Esophagus muscularis mucosa (tissue), 4 donors: ENCODE measurements around the gene IPO8.

Experiments
- EP300 ChIP-seq: sonication (generic); formaldehyde crosslinking; IDR thresholded peaks from one replicate; pipeline ENCODE4 v1.6.1; 2017; ENCODE audit warnings: antibody characterized with exemption
- POLR2AphosphoS5 ChIP-seq, 2 donors: sonication (generic); formaldehyde crosslinking; IDR thresholded peaks; one replicate each; pipeline ENCODE4 v1.6.1; 2017; ENCODE audit warnings: antibody characterized with exemption in 2 of 2
- TF ChIP-seq, protein P1 (sequence below), 3 experiments: fragments of 200-600 bp in 2 of 3; fragments of 450-650 bp in 1 of 3; sonication (generic) in 2 of 3; IDR thresholded peaks; one replicate each; pipeline ENCODE4 v1.5.1; 2017 to 2019; ENCODE audit warnings: antibody characterized with exemption in 3 of 3, mild to moderate bottlenecking in 2 of 3, moderate library complexity in 1 of 3

GRCh38 chr12:30740274-30740673 is 44.6 kb upstream of the IPO8 start:
- TF ChIP-seq EP300 (no peak), POLR2AphosphoS5 (IDR thresholded peaks at IDR 0.05) (no peak)
- TF ChIP-seq, protein P1, sequence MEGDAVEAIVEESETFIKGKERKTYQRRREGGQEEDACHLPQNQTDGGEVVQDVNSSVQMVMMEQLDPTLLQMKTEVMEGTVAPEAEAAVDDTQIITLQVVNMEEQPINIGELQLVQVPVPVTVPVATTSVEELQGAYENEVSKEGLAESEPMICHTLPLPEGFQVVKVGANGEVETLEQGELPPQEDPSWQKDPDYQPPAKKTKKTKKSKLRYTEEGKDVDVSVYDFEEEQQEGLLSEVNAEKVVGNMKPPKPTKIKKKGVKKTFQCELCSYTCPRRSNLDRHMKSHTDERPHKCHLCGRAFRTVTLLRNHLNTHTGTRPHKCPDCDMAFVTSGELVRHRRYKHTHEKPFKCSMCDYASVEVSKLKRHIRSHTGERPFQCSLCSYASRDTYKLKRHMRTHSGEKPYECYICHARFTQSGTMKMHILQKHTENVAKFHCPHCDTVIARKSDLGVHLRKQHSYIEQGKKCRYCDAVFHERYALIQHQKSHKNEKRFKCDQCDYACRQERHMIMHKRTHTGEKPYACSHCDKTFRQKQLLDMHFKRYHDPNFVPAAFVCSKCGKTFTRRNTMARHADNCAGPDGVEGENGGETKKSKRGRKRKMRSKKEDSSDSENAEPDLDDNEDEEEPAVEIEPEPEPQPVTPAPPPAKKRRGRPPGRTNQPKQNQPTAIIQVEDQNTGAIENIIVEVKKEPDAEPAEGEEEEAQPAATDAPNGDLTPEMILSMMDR (IDR thresholded peaks at IDR 0.05) = no peak
